Activated gamma-delta T cell treated with Interleukin-2 at 50 U/mL for 16 hours (primary cell): ENCODE measurements around the gene SPTBN2.

Experiments
- DNase-seq: peaks from one replicate; pipeline ENCODE4 v3.0.0-alpha.2; 2020

SPTBN2 gene

GRCh38 chr11:66723693-66724092 lies 5.3 kb downstream of the SPTBN2 start:
- DNase-seq, result no peak

- no peak for DNase-seq
Measured at GRCh38 chr11:66722745-66723651, 6.0 kb downstream of the SPTBN2 start.

- DNase-seq, result no peak
Measured at GRCh38 chr11:66721939-66722338, 7.1 kb downstream of the SPTBN2 start.

GRCh38 chr11:66720899-66721470 lies 8.0 kb downstream of the SPTBN2 start:
- DNase-seq, result no peak

DNA sequence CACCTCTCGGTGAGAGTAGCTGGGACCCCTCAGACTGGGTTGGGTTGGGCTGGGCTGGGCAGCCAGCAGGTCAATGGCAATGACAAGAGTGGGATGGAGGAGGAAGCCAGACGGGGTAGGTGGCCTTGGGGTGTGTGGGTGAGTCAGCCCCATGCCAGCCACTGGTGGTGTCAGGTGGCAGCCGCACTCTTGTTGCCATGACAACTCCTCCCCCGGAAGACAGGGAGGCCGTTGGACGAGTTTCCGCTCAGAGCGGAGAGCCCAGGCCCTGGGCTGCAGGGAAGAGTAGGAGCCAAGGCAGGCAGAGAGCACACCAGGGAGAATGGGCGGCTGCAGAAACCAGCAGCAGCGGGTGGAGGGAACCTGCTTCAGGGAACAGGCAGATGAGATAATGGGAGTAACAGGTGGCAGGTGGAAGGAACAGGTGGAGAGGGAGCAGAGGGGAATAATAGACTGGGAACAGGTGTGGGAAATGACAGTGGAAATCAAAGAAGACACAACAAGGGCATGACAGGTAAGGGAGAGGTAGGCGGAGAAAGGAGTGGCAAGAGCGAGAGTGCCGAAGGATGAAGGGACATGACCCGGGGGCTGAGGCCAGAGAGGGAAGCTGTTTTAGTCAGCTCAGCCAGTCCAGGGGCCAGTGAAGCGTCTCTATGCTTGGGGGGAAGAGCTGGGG lies 8.7 kb downstream of the SPTBN2 start:
- peak; percentile 36 for DNase-seq

GRCh38 chr11:66719111-66719872 lies 9.7 kb downstream of the SPTBN2 start:
- DNase-seq, result no peak

DNA sequence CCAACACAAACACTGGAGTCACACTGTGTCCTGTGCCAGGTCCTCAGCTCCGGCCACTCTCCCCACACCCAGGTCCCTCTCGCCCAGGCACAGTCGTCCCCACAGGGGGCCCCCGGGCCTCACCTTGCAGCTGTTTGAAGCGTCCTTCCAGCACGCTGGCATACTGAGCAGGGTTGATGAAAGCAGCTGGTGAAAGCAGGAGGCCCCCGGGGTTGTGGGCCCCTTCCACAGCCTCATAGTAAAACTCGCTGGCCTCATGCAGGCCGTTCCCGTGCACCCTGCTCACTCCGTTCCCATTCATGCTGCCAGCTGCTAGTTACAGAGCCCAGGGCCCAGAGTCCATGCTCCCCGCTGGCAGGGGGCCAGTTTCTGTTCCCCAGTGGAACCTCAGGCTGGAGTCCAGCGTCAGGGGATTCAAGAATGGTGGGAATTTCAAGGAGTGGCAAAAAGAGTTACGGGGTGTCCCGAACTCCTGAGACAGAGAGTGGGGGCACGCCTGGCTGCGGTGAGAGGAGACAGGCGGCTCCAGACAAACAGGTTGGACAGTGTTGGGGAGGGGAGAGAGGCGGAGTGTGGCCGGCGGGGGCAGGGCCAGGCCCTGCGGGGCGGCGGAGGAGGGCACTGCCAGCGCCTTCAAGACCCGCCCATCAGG lies 10.6 kb downstream of the SPTBN2 start:
- DNase-seq, result no peak

DNA sequence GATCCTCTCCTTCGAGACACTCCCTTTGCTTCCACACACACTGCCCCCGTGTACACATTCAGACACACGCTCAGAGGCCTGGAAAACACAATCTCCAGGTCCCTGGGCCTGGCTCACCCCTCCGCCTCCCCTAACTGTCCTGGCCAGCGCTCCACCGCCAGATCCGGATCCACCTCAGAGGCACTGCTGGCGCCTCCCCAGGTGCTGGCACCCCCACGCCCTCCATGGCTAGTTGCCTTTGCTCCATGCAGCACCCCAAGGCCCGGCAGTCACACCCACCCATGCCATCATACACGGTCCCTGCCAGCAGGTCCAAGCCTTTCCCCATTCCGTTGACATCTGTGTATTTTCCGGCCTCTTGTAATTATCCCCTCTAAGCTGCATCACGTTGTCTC lies 11.1 kb downstream of the SPTBN2 start:
- DNase-seq, result no peak

DNA sequence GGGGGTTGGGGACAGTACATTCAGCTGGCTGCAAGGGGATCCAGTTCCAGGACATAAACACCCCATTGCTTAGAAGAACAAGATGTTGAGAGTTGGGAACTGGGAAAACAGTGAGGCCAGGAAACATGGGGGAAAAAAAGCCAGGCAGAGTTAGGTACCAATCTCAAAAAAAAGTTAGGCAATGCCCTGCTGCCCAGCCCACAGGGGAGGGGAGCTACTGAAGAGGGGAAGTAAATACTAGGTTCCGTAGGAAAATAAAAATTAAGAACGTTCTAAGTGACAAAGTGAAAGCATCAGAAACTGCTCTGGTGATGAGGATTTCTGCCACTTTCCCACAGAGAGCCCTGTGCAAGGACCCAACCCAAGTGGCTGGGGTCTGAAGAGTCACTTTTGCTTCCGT lies 12.0 kb downstream of the SPTBN2 start:
- DNase-seq, result no peak

DNA sequence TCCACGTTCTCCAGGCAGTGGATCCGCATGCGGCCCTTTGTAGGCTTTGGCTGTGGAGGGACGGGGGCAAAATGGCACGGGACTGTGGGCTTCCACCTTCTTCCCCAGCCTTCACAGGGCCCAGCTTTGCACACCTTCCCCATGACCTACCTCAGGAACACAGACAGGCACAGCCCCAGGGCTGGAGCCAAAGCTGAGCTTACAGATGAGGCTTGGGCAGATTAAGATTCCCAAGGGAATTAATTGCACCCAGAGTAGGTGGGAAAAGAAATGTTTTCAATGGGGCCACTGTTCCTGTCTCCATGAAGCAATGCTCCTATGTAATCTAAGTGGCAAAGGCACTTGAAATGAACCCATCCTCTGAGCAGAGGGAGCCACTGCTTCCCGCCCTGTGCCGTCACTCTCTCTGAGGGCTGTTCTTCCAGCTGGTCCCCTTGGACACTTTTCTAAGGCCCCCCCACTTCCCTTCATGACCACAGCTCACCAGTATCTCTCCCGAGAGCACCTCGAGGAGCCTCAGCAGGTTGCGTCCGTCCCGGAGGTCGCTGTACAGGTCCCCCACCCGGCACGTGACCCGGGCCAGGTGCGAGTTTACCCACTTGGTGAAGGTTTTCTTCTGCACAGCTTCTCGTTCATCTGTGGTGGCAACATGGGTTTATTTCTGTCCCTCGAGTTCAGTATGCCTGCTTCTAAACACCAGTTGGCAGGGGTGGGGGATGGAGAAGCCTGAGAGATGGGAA lies 13.5 kb downstream of the SPTBN2 start:
- DNase-seq, result no peak

DNA sequence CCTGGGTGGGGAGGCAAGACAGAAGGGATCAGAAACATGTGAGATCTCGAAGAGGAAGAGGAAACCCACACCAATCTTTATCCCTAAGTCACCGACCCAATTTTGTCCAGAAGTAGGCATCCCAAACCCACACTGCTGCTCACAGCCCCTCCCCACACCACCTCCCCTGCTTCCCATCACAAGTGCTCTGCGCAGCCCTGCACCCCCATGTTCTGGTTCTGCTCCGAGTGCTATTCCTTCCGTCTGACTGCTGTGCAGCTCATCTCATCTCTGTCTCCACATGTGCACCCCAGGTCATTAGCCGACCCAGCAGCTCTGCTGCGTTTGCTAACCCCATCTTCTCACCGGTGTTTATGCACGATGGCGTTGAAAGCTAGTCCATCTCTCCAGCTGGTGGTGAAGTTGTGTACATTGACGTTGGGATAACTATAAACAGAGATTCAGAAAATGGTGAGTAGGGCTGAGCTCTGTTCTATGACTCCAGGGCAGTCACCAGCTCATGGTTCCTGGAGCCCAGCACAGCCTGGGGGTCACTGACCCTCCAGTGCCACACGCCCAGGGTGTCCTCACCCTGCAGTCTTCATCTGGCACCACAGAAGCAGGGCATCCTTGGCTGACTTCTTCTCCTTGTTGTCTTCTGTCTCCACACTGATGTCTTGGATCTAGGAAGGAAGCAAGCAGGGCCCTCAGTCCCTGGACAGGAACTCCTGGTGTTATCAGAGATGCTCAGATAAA lies 15.1 kb downstream of the SPTBN2 start:
- DNase-seq, result no peak

DNA sequence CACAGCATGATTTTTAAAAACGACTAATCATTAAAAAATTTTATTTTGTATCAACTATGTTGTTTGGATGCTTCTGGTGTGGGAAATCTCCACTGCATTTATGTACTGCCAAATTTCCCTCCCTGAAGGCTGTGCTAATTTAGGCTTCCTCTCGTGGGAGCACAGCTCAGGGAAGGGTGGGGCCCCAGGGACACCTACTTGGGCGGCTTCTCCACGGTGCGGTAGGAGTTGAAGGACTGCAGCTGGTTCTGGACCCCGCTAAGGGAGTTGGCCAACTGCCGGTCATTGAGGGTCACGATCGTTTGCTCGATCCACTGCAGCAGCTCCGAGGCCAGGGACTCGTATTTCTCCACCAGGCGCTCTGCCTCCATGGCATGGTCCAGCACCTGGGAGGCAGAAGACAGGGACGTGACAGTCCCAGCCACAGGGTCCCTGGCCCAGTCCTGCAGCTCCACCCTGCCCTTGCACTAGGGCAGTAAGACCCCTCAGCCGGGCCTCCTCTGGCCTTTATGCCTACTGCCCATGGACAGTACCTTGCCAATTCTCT lies 18.6 kb downstream of the SPTBN2 start:
- no peak for DNase-seq

GRCh38 chr11:66708701-66709100 lies 20.3 kb downstream of the SPTBN2 start:
- no peak for DNase-seq

GRCh38 chr11:66708094-66708493 lies 20.9 kb downstream of the SPTBN2 start:
- no peak for DNase-seq

- DNase-seq, result no peak
Measured at GRCh38 chr11:66707486-66707885, 21.5 kb downstream of the SPTBN2 start.

DNA sequence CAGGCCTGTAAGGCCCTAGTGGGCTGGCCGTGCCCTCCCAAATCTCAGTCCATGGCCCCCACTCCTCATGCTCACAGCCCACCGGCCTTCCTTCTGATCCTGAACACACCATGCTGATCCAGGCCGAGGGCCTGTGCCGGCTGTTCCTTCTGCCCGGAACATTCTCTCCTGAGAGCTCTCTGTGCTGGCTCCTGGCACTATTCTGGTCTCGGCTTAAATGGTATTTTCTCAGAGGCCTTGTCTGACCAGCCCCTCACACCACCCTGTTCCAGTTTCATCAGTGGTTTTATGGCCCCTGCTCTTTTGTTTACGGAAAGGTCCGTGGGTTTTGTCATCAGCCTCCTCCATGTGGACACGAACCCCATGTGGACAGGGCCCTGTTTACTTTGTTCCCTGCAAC lies 22.0 kb downstream of the SPTBN2 start:
- DNase-seq, result no peak

- no peak for DNase-seq
Measured at GRCh38 chr11:66705587-66706335, 23.3 kb downstream of the SPTBN2 start.

DNA sequence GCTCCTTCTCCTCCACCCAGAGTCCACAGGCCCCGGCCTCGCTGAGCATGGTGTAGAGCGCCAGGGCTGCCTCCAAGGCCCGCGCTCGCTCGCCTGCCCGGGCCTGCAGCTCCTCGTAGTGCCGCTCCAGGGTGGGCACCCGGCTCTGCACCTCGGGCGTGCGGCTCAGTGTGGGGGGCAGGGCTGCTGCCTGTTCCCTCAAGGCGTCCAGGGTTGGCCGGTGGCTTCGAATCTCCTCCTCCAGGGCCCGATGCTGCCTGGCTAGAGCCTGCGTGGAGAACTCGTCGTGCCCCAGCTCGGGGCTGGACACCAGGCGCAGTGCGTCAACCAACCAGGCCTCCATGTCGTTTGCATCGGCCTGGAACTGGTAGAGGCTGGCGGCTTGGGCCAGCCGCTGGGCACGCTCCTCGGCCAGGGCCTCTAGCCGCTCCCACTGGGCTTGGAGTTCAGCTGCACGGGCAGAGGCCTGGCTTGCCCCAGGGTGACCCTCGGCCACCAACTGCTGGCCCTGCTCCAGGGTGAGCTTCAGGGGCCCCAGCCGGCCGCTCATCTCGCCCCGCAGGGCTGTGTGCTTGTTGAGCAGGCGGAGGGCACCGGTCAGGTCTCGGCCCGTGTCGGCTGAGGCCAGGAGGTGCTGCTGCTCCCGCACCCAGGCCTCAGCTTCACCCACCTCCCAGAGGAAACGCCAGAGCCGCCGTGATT lies 24.2 kb downstream of the SPTBN2 start:
- no peak for DNase-seq

GRCh38 chr11:66701432-66702240 lies 27.4 kb downstream of the SPTBN2 start:
- DNase-seq, result no peak
